Esophagus squamous epithelium (tissue), 5 donors: ENCODE results near the gene CTIF. TPM values are rescaled to one million over a fixed set of nuclear protein-coding genes. Genes with fewer than 3 reads are reported as not detected.
A peak's percentile ranks its signal among the peaks of the same experiment; 100 is the strongest.

ENCODE experiments used
- DNase-seq: peaks from one replicate; lab custom pipeline; 2025; lab: John Stamatoyannopoulos, UW
- H3K27ac ChIP-seq, 4 donors: fragments of 200-600 bp; sonication (generic); one replicate each; pipeline ENCODE4 v1.5.1; 2016 to 2019; ENCODE audit warnings: mild to moderate bottlenecking in 1 of 4
- H3K27me3 ChIP-seq, 4 donors: fragments of 200-600 bp; sonication (generic); 1 replicate in 3 of 4; 2 replicates in 1 of 4; pipeline versions ENCODE4 v1.5.1 to v1.6.0; 2017 to 2021; ENCODE audit warnings: antibody characterized with exemption in 1 of 4
- H3K36me3 ChIP-seq, 3 donors: fragments of 200-600 bp; sonication (generic); one replicate each; pipeline ENCODE4 v1.5.1; 2016 to 2019
- H3K4me1 ChIP-seq, 3 donors: fragments of 200-600 bp; sonication (generic); one replicate each; pipeline ENCODE4 v1.5.1; 2017 to 2019
- H3K4me3 ChIP-seq, 4 donors: fragments of 200-600 bp; sonication (generic); 1 replicate in 3 of 4; 2 replicates in 1 of 4; pipeline ENCODE4 v1.5.1; 2016 to 2019; ENCODE audit warnings: mild to moderate bottlenecking in 2 of 4, moderate library complexity in 1 of 4
- H3K9me3 ChIP-seq, 3 donors: fragments of 200-600 bp; sonication (generic); one replicate each; pipeline ENCODE4 v1.5.1; 2016 to 2019
- POLR2A ChIP-seq, 4 donors: fragments of 450-650 bp; IDR thresholded peaks; one replicate each; pipeline ENCODE4 v1.6.1; 2017; ENCODE audit warnings: antibody characterized with exemption in 4 of 4, mild to moderate bottlenecking in 4 of 4, moderate library complexity in 3 of 4
- WGBS, 2 donors: methylation state at CpG; one replicate each; pipeline ENCODE4 v1.1.5; 2018; 5-methylcytosine and 5-hydroxymethylcytosine counted together
- intact Hi-C: fragments of 100-400 bp; cut with DNase I; formaldehyde crosslinking; loops from one replicate; pipeline ENCODE4 v1.15.0; 2022
- total RNA-seq, 4 donors: library from RNA; depleted of rRNA; stranded (reverse); fragments of >200 nt; gene quantifications; one replicate each; pipeline ENCODE4 v1.1.0, GENCODE V29; 2016
- TF ChIP-seq, protein P1 (sequence below), 6 experiments: fragments of 450-650 bp in 4 of 6; fragments of 200-600 bp in 2 of 6; sonication (generic) in 2 of 6; IDR thresholded peaks; one replicate each; pipeline ENCODE4 v1.5.1; 2016 to 2019; ENCODE audit warnings: antibody characterized with exemption in 6 of 6, mild to moderate bottlenecking in 4 of 6, moderate library complexity in 4 of 6
- donor health status: DM: yes; HTN: yes; CAD: no.

The CTIF gene
- total RNA-seq, 4 donors from 2014 or later: 4.7 to 24.2 (median 10.2) TPM

DNA sequence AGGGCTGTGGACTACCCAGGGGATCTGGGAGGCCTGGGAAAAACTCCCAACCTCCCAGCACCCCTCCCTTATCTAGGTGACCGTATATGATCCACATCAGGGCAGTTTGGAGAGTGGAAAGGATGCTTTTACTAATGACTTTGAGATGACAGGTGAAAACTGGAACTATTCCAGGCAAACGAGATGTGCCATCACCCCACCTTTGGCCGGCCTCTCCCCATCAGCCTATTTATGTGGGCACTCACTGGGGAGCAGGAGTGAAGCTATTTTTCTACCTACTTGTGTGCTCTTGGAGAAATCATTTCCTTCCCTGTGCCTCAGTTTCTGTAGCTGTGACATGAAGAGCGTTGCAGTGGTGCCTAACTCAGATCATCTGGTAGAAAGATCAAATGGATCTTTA is 304.8 kb downstream of the CTIF start:
- no peaks in the 10 kb centered on the region for H3K27me3 ChIP-seq
- no peaks in the 10 kb centered on the region for H3K36me3 ChIP-seq
- DNase-seq: no peak
- H3K27ac ChIP-seq: peak overlapping the region in 1 of 4 donors; percentile 73
- 81 to 83% methylated on average over 4 of the region's 4 CpGs for WGBS, 2 donors
- peaks cover 10 to 68% (median 47%) of the 10 kb centered on the region in 3 donors for H3K4me1 ChIP-seq
- intact Hi-C loops: no loop called here
- H3K9me3 ChIP-seq: no peaks in the 10 kb centered on the region
- TF ChIP-seq, protein P1, sequence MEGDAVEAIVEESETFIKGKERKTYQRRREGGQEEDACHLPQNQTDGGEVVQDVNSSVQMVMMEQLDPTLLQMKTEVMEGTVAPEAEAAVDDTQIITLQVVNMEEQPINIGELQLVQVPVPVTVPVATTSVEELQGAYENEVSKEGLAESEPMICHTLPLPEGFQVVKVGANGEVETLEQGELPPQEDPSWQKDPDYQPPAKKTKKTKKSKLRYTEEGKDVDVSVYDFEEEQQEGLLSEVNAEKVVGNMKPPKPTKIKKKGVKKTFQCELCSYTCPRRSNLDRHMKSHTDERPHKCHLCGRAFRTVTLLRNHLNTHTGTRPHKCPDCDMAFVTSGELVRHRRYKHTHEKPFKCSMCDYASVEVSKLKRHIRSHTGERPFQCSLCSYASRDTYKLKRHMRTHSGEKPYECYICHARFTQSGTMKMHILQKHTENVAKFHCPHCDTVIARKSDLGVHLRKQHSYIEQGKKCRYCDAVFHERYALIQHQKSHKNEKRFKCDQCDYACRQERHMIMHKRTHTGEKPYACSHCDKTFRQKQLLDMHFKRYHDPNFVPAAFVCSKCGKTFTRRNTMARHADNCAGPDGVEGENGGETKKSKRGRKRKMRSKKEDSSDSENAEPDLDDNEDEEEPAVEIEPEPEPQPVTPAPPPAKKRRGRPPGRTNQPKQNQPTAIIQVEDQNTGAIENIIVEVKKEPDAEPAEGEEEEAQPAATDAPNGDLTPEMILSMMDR (IDR thresholded peaks at IDR 0.05): no peak
- no peak for TF ChIP-seq POLR2A (IDR thresholded peaks at IDR 0.05)
- no peak overlapping the region for H3K4me3 ChIP-seq

DNA sequence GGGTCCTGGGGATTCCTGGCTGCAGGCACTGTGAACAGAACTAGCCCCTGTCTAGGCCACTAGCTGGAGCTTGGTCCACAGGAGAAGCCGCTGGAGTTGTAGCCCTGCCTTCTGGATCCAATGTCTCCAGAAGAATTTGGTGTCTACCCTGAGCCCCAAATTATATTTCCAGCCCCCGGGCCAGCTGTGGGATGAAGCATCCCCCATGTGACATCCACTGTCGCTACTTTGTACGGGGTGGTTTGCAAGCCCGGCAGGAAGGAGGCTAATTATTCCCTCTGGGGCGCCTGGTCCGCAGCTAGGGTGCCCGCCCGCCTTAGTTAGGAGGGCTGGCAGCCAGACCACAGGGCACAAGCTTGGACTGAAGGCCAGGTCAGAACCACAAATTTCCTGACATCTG is 305.4 kb downstream of the CTIF start:
- intact Hi-C loops: no loop called here
- Histone ChIP-seq H3K4me3 (no peak overlapping the region), H3K27ac (no peak overlapping the region), H3K27me3 (no peaks in the 10 kb centered on the region), H3K4me1 (peaks cover 12 to 66% (median 46%) of the 10 kb centered on the region in 3 donors), H3K9me3 (no peaks in the 10 kb centered on the region), H3K36me3 (no peaks in the 10 kb centered on the region)
- no peak for DNase-seq
- no peak for TF ChIP-seq POLR2A (IDR thresholded peaks at IDR 0.05)
- TF ChIP-seq, protein P1 (IDR thresholded peaks at IDR 0.05): no peak
- WGBS, 2 donors: 100% methylated on average over 1 of the region's 9 CpGs; no CpG with 5 or more reads in 1 of the 2 donors

DNA sequence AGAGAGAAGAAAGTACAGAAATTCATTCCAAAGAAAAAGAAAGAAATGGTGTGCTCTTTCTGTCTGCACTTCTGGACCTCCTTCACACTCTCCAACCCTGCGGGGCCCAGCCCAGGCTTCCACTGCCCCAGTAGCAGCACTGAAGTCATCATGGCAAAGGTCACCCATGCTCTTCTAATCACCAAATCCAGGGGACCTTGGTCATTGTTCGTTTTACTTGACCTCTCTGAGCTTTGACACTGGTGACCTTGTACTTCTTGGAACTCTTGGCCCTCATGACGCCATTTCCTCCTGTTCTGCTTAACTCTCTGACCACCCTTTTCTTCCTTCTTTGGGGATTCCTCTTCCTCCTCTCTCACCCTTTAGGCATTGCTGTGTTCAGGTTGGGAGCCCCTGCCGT is 306.3 kb downstream of the CTIF start:
- Histone ChIP-seq H3K4me1 (peaks cover 12 to 57% (median 38%) of the 10 kb centered on the region in 3 donors), H3K4me3 (no peak overlapping the region), H3K27me3 (no peaks in the 10 kb centered on the region), H3K27ac (no peak overlapping the region), H3K9me3 (no peaks in the 10 kb centered on the region), H3K36me3 (no peaks in the 10 kb centered on the region)
- no peak for DNase-seq
- TF ChIP-seq, protein P1 (IDR thresholded peaks at IDR 0.05): no peak
- TF ChIP-seq POLR2A (IDR thresholded peaks at IDR 0.05): no peak
- intact Hi-C loops: no loop called here
- WGBS, 2 donors: 83 to 89% methylated on average over 4 of the region's 4 CpGs

DNA sequence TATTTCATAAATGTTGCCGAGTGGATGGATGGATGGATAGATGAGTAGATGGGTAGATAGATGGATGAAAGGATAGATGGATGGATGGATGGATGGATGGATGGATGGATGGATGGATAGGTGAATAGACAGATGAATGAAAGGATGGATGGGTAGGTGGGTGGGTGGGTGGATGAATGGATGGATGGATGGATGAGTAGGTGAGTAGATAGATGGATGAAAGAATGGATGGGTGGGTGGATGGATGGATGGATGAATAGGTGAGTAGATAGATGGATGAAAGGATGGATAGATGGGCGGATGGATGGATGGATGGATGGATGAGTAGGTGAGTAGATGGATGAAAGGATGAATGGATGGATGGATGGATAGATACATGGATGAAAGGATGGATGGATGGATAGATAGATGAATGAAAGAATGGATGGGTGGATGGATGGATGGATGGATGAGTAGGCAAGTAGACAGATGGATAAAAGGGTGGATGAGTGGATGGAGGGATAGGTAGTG is 307.6 kb downstream of the CTIF start:
- Histone ChIP-seq H3K9me3 (no peaks in the 10 kb centered on the region), H3K27me3 (no peaks in the 10 kb centered on the region), H3K4me1 (peaks cover 10 to 56% (median 36%) of the 10 kb centered on the region in 3 donors), H3K27ac (no peak overlapping the region), H3K4me3 (no peak overlapping the region), H3K36me3 (no peaks in the 10 kb centered on the region)
- 76 to 91% methylated on average over 1 to 2 of the region's 2 CpGs for WGBS, 2 donors
- TF ChIP-seq, protein P1 (IDR thresholded peaks at IDR 0.05): no peak
- TF ChIP-seq POLR2A (IDR thresholded peaks at IDR 0.05): no peak
- intact Hi-C loops: no loop called here
- no peak for DNase-seq

DNA sequence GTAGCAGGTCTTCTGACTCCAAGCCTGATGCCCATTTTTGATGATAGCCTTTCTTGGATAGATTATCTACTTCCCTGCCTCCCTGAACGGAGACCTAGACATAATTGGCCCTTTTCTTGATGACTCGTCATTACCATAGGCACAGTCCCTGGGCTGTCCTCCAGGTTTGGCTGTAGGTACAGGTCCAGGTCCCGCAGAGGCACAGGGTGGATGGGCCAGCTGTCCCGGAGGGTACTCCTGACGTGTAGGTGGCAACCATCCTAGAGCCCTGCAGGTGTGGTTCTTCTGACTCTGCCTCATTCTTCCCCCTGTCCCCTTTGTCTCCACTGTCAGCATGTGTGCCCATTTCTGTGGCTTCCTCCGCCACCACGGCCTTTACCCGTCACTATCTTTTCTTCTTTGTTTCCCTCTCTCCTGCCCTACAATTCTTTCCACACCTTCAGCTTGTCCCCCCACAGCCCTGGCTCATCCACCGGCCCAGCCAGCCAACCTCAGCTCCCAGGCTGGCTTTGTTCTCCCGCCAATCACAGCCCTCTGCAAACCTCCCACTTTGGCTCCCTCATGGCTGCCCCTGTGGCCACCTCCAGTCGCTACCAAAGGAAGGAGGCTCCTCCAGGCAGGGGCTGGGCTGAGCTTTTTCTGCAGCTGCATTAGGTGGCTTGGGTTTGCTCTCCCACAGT is 309.1 kb downstream of the CTIF start:
- Histone ChIP-seq H3K4me1 (peaks cover 8 to 45% (median 23%) of the 10 kb centered on the region in 3 donors), H3K4me3 (no peak overlapping the region), H3K36me3 (no peaks in the 10 kb centered on the region), H3K27ac (peak overlapping the region in 2 of 4 donors; percentile 50 to 61), H3K27me3 (no peaks in the 10 kb centered on the region), H3K9me3 (no peaks in the 10 kb centered on the region)
- DNase-seq: no peak
- 38 to 39% methylated on average over 7 to 10 of the region's 11 CpGs for WGBS, 2 donors
- intact Hi-C loops: no loop called here
- TF ChIP-seq, protein P1 (IDR thresholded peaks at IDR 0.05): no peak
- TF ChIP-seq POLR2A (IDR thresholded peaks at IDR 0.05): no peak
